OCI-LY1 (cell line): ENCODE results near the gene MYO19.

Source experiments
- CTCF ChIP-seq: fragments of 200-600 bp; sonication (generic), shearing (Covaris generic); IDR thresholded peaks from 2 replicates; pipeline ENCODE4 v1.5.1; 2017; ENCODE audit warnings: mild to moderate bottlenecking, antibody characterized with exemption, low read length, moderate library complexity, mixed read lengths
- EZH2 ChIP-seq: fragments of 200-600 bp; sonication (generic), shearing (Covaris generic); IDR thresholded peaks from 2 replicates; pipeline ENCODE4 v1.8.0; 2017; ENCODE audit warnings: borderline replicate concordance, mixed run types, mild to moderate bottlenecking, antibody characterized with exemption, low read length, moderate library complexity, mixed read lengths

- no peak for TF ChIP-seq EZH2
- TF ChIP-seq CTCF, result no peak
Observed at GRCh38 chr17:36575028-36575427, 40.4 kb upstream of the MYO19 start.
